ENCODE results near the gene RTF1. TPM values are rescaled to one million over a fixed set of nuclear protein-coding genes. Genes with fewer than 3 reads are reported as not detected.

RTF1 gene
- total RNA-seq, 1 experiment from 2014 or later = 30.6 TPM

- no peak overlapping the region for H3K4me3 Mint-ChIP-seq (ENCODE audit: unreplicated experiment)
Observed at GRCh38 chr15:41520636-41521035, 103.7 kb downstream of the RTF1 start.

GRCh38 chr15:41521614-41522013 is 104.7 kb downstream of the RTF1 start:
- H3K27me3 Mint-ChIP-seq (ENCODE audit: insufficient read depth, unreplicated experiment) = no peaks in the 10 kb centered on the region
- H3K4me1 Mint-ChIP-seq (ENCODE audit: insufficient read depth, unreplicated experiment) = peaks cover 5% of the 10 kb centered on the region
- peaks cover 39% of the 10 kb centered on the region for H3K36me3 Mint-ChIP-seq (ENCODE audit: insufficient read depth, unreplicated experiment)
- ChIA-PET CTCF (no interaction called here), POLR2A (interaction anchor here (1.7 kb wide), 1 partner anchor 23 kb away, joined by 4 read pairs; the partner anchor contains the start of gene RPAP1)
- no TSS peak for BruUV-seq (replicated peaks)
- intact Hi-C loops (cut with micrococcal nuclease) = no loop called here
- H3K27ac Mint-ChIP-seq (ENCODE audit: low read depth, unreplicated experiment) = no peak overlapping the region
- no peak for DNase-seq (ENCODE audit: unreplicated experiment)
- TF ChIP-seq CTCF (IDR thresholded peaks at IDR 0.05; ENCODE audit: unreplicated experiment) = no peak
- H3K9me3 Mint-ChIP-seq (ENCODE audit: unreplicated experiment) = no peaks in the 10 kb centered on the region
- H3K4me3 Mint-ChIP-seq (ENCODE audit: unreplicated experiment) = no peak overlapping the region

More at GRCh38 chr15:41520636-41521035, 103.7 kb downstream of the RTF1 start:
- H3K36me3 Mint-ChIP-seq (ENCODE audit: insufficient read depth, unreplicated experiment) = peaks cover 33% of the 10 kb centered on the region
- H3K27me3 Mint-ChIP-seq (ENCODE audit: insufficient read depth, unreplicated experiment) = no peaks in the 10 kb centered on the region
- CTCF ChIA-PET = no interaction called here
- no TSS peak for BruUV-seq (replicated peaks)
- no peak for DNase-seq (ENCODE audit: unreplicated experiment)
- H3K9me3 Mint-ChIP-seq (ENCODE audit: unreplicated experiment) = no peaks in the 10 kb centered on the region
- POLR2A ChIA-PET = interaction anchor here (1.7 kb wide), 1 partner anchor 24 kb away, joined by 4 read pairs; the partner anchor contains the start of gene RPAP1
- intact Hi-C loops (cut with micrococcal nuclease) = no loop called here
- H3K4me1 Mint-ChIP-seq (ENCODE audit: insufficient read depth, unreplicated experiment) = peaks cover 5% of the 10 kb centered on the region
- no peak for TF ChIP-seq CTCF (IDR thresholded peaks at IDR 0.05; ENCODE audit: unreplicated experiment)
- H3K27ac Mint-ChIP-seq (ENCODE audit: low read depth, unreplicated experiment) = no peak overlapping the region

GRCh38 chr15:41523097-41523496 is 106.2 kb downstream of the RTF1 start:
- TF ChIP-seq CTCF (IDR thresholded peaks at IDR 0.05; ENCODE audit: unreplicated experiment) = no peak
- BruUV-seq (replicated peaks) = no TSS peak
- peaks cover 34% of the 10 kb centered on the region for H3K36me3 Mint-ChIP-seq (ENCODE audit: insufficient read depth, unreplicated experiment)
- H3K27ac Mint-ChIP-seq (ENCODE audit: low read depth, unreplicated experiment) = no peak overlapping the region
- DNase-seq (ENCODE audit: unreplicated experiment) = no peak
- POLR2A ChIA-PET = interaction anchor here (0.7 to 1.0 kb wide), 2 partner anchors 21 to 46 kb away, joined by 3 to 5 read pairs; partner anchors contain the start of gene RPAP1
- H3K9me3 Mint-ChIP-seq (ENCODE audit: unreplicated experiment) = no peaks in the 10 kb centered on the region
- H3K4me1 Mint-ChIP-seq (ENCODE audit: insufficient read depth, unreplicated experiment) = peaks cover 5% of the 10 kb centered on the region
- CTCF ChIA-PET = interaction anchor here (0.6 kb wide), 1 partner anchor 80 kb away, joined by 3 read pairs; no protein-coding TSS in a partner anchor
- no peak overlapping the region for H3K4me3 Mint-ChIP-seq (ENCODE audit: unreplicated experiment)
- intact Hi-C loops (cut with micrococcal nuclease) = no loop called here
- H3K27me3 Mint-ChIP-seq (ENCODE audit: insufficient read depth, unreplicated experiment) = no peaks in the 10 kb centered on the region

- no peaks in the 10 kb centered on the region for H3K4me1 Mint-ChIP-seq (ENCODE audit: insufficient read depth, unreplicated experiment)
- peaks cover 87% of the 10 kb centered on the region for H3K36me3 Mint-ChIP-seq (ENCODE audit: insufficient read depth, unreplicated experiment)
- TF ChIP-seq CTCF (IDR thresholded peaks at IDR 0.05; ENCODE audit: unreplicated experiment) = no peak
- H3K9me3 Mint-ChIP-seq (ENCODE audit: unreplicated experiment) = no peaks in the 10 kb centered on the region
- H3K27me3 Mint-ChIP-seq (ENCODE audit: insufficient read depth, unreplicated experiment) = no peaks in the 10 kb centered on the region
- BruUV-seq (replicated peaks) = no TSS peak
- H3K27ac Mint-ChIP-seq (ENCODE audit: low read depth, unreplicated experiment) = no peak overlapping the region
- ChIA-PET POLR2A (interaction anchor here (0.9 to 1.5 kb wide), 2 partner anchors 9 to 12 kb away, joined by 3 to 5 read pairs; no protein-coding TSS in a partner anchor), CTCF (no interaction called here)
- intact Hi-C loops (cut with micrococcal nuclease) = no loop called here
- DNase-seq (ENCODE audit: unreplicated experiment) = no peak
- no peak overlapping the region for H3K4me3 Mint-ChIP-seq (ENCODE audit: unreplicated experiment)
Observed at GRCh38 chr15:41530363-41530956, 113.6 kb downstream of the RTF1 start.

Other genes starting within 250 kb of the RTF1 start
- 0.12 and 0.37 TPM in 2 replicates for gene EXD1, start 186.3 kb upstream of the RTF1 start, total RNA-seq (2022)
- gene CHP1, start 185.8 kb upstream of the RTF1 start, total RNA-seq (2022) = 70.4 and 91.1 TPM in 2 replicates
- 2.9 and 5.7 TPM in 2 replicates for gene OIP5, start 84.5 kb upstream of the RTF1 start, total RNA-seq (2022)
- gene NUSAP1, start 84.2 kb upstream of the RTF1 start, total RNA-seq (2022) = 39.1 and 62.6 TPM in 2 replicates
- 14.9 and 18.2 TPM in 2 replicates for gene NDUFAF1, start 14.6 kb upstream of the RTF1 start, total RNA-seq (2022)
- gene ITPKA, start 76.8 kb downstream of the RTF1 start, total RNA-seq (2022) = 13.5 and 23.4 TPM in 2 replicates
- gene LTK, start 96.7 kb downstream of the RTF1 start, total RNA-seq (2022) = 0.17 TPM in 1 of 2 replicates, not detected in the other
- 37.5 and 45.1 TPM in 2 replicates for gene RPAP1, start 127.2 kb downstream of the RTF1 start, total RNA-seq (2022)
- 9.7 and 12.3 TPM in 2 replicates for gene TYRO3, start 142.1 kb downstream of the RTF1 start, total RNA-seq (2022)
- gene MGA, start 243.3 kb downstream of the RTF1 start, total RNA-seq (2022) = 15.9 and 17.5 TPM in 2 replicates

All from MCF 10A (cell line).